Mammary epithelial cell (primary cell): ENCODE results near the gene SH3BP5L.

ENCODE experiments used
- CTCF ChIP-seq, 2 donors: IDR thresholded peaks in 1 of 2; conservative IDR thresholded peaks in 1 of 2; 2 replicates each; pipeline ENCODE4 v1.5.1; 2011 to 2012; ENCODE audit warnings: inconsistent platforms in 2 of 2, low read length in 2 of 2, mild to moderate bottlenecking in 2 of 2, control low read depth in 1 of 2, low read depth in 1 of 2; ENCODE audit not compliant: insufficient read depth in 1 of 2; ENCODE audit errors: extremely low read depth in 1 of 2
- EZH2 ChIP-seq: IDR thresholded peaks from 2 replicates; pipeline ENCODE4 v1.6.1; 2012; ENCODE audit warnings: low read length, inconsistent platforms, borderline replicate concordance

GRCh38 chr1:248787430-248787829, 38.3 kb downstream of the SH3BP5L start:
- no peak for TF ChIP-seq CTCF (conservative IDR thresholded peaks at IDR 0.05 in 1 of 2, IDR thresholded peaks at IDR 0.05 in 1 of 2; ENCODE audit: extremely low read depth in 1 of 2, insufficient read depth in 1 of 2, low read depth in 1 of 2, low read length in 2 of 2)
- no peak for TF ChIP-seq EZH2
